Smooth muscle cell (in vitro differentiated cells): ENCODE measurements around the gene C22orf39. TPM values are rescaled to one million over a fixed set of nuclear protein-coding genes. Genes with fewer than 3 reads are reported as not detected.

Experiments used
- DNase-seq: peaks from one replicate; lab custom pipeline; 2025; ENCODE audit not compliant: unreplicated experiment; lab: John Stamatoyannopoulos, UW
- H2AFZ ChIP-seq: fragments of 200-600 bp; sonication (generic); 2 replicates; pipeline ENCODE4 v1.6.0; 2016; ENCODE audit warnings: antibody characterized with exemption, low read depth, mild to moderate bottlenecking
- H3F3A ChIP-seq: fragments of 200-600 bp; sonication (generic); 2 replicates; pipeline ENCODE4 v1.6.0; 2017; ENCODE audit warnings: antibody characterized with exemption, low read depth
- H3K27ac ChIP-seq: fragments of 200-600 bp; sonication (generic); 2 replicates; pipeline ENCODE4 v1.5.1; 2016; ENCODE audit warnings: low read depth, mild to moderate bottlenecking
- H3K27me3 ChIP-seq: fragments of 200-600 bp; sonication (generic); 2 replicates; pipeline ENCODE4 v1.6.1; 2016; ENCODE audit warnings: low read depth, mild to moderate bottlenecking
- H3K36me3 ChIP-seq: fragments of 200-600 bp; sonication (generic); 2 replicates; pipeline ENCODE4 v1.5.1; 2016; ENCODE audit warnings: low read depth
- H3K4me1 ChIP-seq: fragments of 200-600 bp; sonication (generic); 2 replicates; pipeline ENCODE4 v1.5.1; 2016; ENCODE audit warnings: low read depth
- H3K4me2 ChIP-seq: fragments of 200-600 bp; sonication (generic); 2 replicates; pipeline ENCODE4 v1.6.0; 2016; ENCODE audit warnings: mild to moderate bottlenecking
- H3K4me3 ChIP-seq: fragments of 200-600 bp; sonication (generic); 2 replicates; pipeline ENCODE4 v1.5.1; 2016; ENCODE audit warnings: mild to moderate bottlenecking
- H3K79me2 ChIP-seq: fragments of 200-600 bp; sonication (generic); 2 replicates; pipeline ENCODE4 v1.6.0; 2016; ENCODE audit warnings: low read depth, mild to moderate bottlenecking
- H3K9ac ChIP-seq: fragments of 200-600 bp; sonication (generic); 2 replicates; pipeline ENCODE4 v1.6.0; 2016; ENCODE audit warnings: low read depth
- H3K9me3 ChIP-seq: fragments of 200-600 bp; sonication (generic); replicated peaks from 2 replicates; pipeline ENCODE4 v1.5.1; 2016; ENCODE audit warnings: low read depth
- H4K20me1 ChIP-seq: fragments of 200-600 bp; sonication (generic); 2 replicates; pipeline ENCODE4 v1.6.0; 2016; ENCODE audit warnings: low read depth
- CTCF ChIP-seq: fragments of 200-600 bp; sonication (generic); IDR thresholded peaks from 2 replicates; pipeline ENCODE4 v1.5.1; 2017; ENCODE audit warnings: borderline replicate concordance, mild to moderate bottlenecking, antibody characterized with exemption; ENCODE audit not compliant: insufficient read depth, poor library complexity, severe bottlenecking
- WGBS: methylation state at CpG from one replicate; pipeline ENCODE4 v1.1.7; 2016; ENCODE audit warnings: low lambda C conversion rate; 5-methylcytosine and 5-hydroxymethylcytosine counted together
- polyA plus RNA-seq: library from polyadenylated mRNA; unstranded; fragments of >200 nt; fragmentation: Nextera tagmentation; extraction: Ambion mirVana; gene quantifications from 2 replicates; pipeline ENCODE4 v1.2.1, GENCODE V29; 2016
- total RNA-seq: library from RNA; depleted of rRNA; stranded (reverse); fragments of >200 nt; gene quantifications from 2 replicates; pipeline ENCODE4 v1.2.3, GENCODE V29; 2014

Gene C22orf39
- total and polyA plus RNA-seq, 2 experiments from 2014 or later = 16.5 to 29.5 TPM

GRCh38 chr22:19405652-19406051, 41.9 kb downstream of the C22orf39 start:
- H4K20me1 ChIP-seq = peaks cover 11% of the 10 kb centered on the region
- H2AFZ ChIP-seq = no peak overlapping the region
- H3K4me2 ChIP-seq = no peak overlapping the region
- no peak overlapping the region for H3K4me3 ChIP-seq
- TF ChIP-seq CTCF = no peak
- no peak overlapping the region for H3K9ac ChIP-seq
- no peak overlapping the region for H3K27ac ChIP-seq
- no peak for DNase-seq
- no peaks in the 10 kb centered on the region for H3K4me1 ChIP-seq
- peaks cover 4% of the 10 kb centered on the region for H3K36me3 ChIP-seq
- 97% methylated on average over 8 of the region's 8 CpGs for WGBS
- no peaks in the 10 kb centered on the region for H3F3A ChIP-seq
- no peaks in the 10 kb centered on the region for H3K9me3 ChIP-seq
- no peaks in the 10 kb centered on the region for H3K79me2 ChIP-seq
- no peaks in the 10 kb centered on the region for H3K27me3 ChIP-seq

- TF ChIP-seq CTCF = no peak
- Histone ChIP-seq H3K27me3 (no peaks in the 10 kb centered on the region), H3K4me1 (no peaks in the 10 kb centered on the region), H3K36me3 (peaks cover 4% of the 10 kb centered on the region), H3K9ac (no peak overlapping the region), H3K27ac (no peak overlapping the region), H3K79me2 (no peaks in the 10 kb centered on the region), H3K4me2 (no peak overlapping the region), H4K20me1 (peaks cover 6% of the 10 kb centered on the region), H3K9me3 (no peaks in the 10 kb centered on the region), H3K4me3 (no peak overlapping the region), H3F3A (no peaks in the 10 kb centered on the region), H2AFZ (no peak overlapping the region)
- WGBS = 94% methylated on average over 4 of the region's 4 CpGs
- DNase-seq = no peak
Observed at GRCh38 chr22:19405133-19405532, 42.4 kb downstream of the C22orf39 start.

- Histone ChIP-seq H4K20me1 (peaks cover 1% of the 10 kb centered on the region), H3K4me2 (no peak overlapping the region), H2AFZ (no peak overlapping the region), H3K36me3 (peaks cover 4% of the 10 kb centered on the region), H3K79me2 (no peaks in the 10 kb centered on the region), H3K27me3 (no peaks in the 10 kb centered on the region), H3K4me3 (no peak overlapping the region), H3K9me3 (no peaks in the 10 kb centered on the region), H3K4me1 (no peaks in the 10 kb centered on the region), H3K27ac (no peak overlapping the region), H3K9ac (no peak overlapping the region), H3F3A (no peaks in the 10 kb centered on the region)
- WGBS = 99% methylated on average over 3 of the region's 3 CpGs
- no peak for TF ChIP-seq CTCF
- DNase-seq = no peak
Observed at GRCh38 chr22:19404676-19405075, 42.8 kb downstream of the C22orf39 start.

GRCh38 chr22:19402642-19403191, 44.8 kb downstream of the C22orf39 start:
- Histone ChIP-seq H3K36me3 (peaks cover 4% of the 10 kb centered on the region), H2AFZ (no peak overlapping the region), H3K79me2 (no peaks in the 10 kb centered on the region), H4K20me1 (no peaks in the 10 kb centered on the region), H3K27me3 (no peaks in the 10 kb centered on the region), H3K27ac (no peak overlapping the region), H3K9ac (no peak overlapping the region), H3K9me3 (no peaks in the 10 kb centered on the region), H3F3A (no peaks in the 10 kb centered on the region), H3K4me1 (no peaks in the 10 kb centered on the region), H3K4me3 (no peak overlapping the region), H3K4me2 (no peak overlapping the region)
- over 99% methylated on average over 4 of the region's 4 CpGs for WGBS
- TF ChIP-seq CTCF = no peak
- no peak for DNase-seq
